Spleen (tissue), 11 donors: ENCODE data around the gene PAX5. TPM values are rescaled to one million over a fixed set of nuclear protein-coding genes. Genes with fewer than 3 reads are reported as not detected.

ENCODE experiments used
- DNase-seq: peaks from one replicate; pipeline ENCODE4 v3.0.0-alpha.2; 2020
- H3K27ac ChIP-seq, 8 donors: fragments of 200-600 bp; sonication (generic) in 7 of 8; 1 replicate in 4 of 8; 2 replicates in 4 of 8; pipeline versions ENCODE4 v1.5.0 to v1.8.0; 2016 to 2021; ENCODE audit warnings: inconsistent platforms in 4 of 8, mild to moderate bottlenecking in 4 of 8, moderate library complexity in 1 of 8
- H3K27me3 ChIP-seq, 7 donors: fragments of 200-600 bp; sonication (generic) in 6 of 7; replicated peaks in 1 of 7; 1 replicate in 4 of 7; 2 replicates in 3 of 7; pipeline versions ENCODE4 v1.5.0 to v1.8.0; 2016 to 2021; ENCODE audit warnings: inconsistent platforms in 3 of 7, mild to moderate bottlenecking in 1 of 7
- H3K36me3 ChIP-seq, 6 donors: fragments of 200-600 bp; sonication (generic) in 5 of 6; 1 replicate in 4 of 6; 2 replicates in 2 of 6; pipeline versions ENCODE4 v1.5.0 to v1.8.0; 2016 to 2021; ENCODE audit warnings: inconsistent platforms in 2 of 6
- H3K4me1 ChIP-seq, 6 donors: fragments of 200-600 bp; sonication (generic) in 5 of 6; 1 replicate in 3 of 6; 2 replicates in 3 of 6; pipeline versions ENCODE4 v1.5.0 to v1.8.0; 2016 to 2021; ENCODE audit warnings: inconsistent platforms in 3 of 6
- H3K4me3 ChIP-seq, 8 donors: fragments of 200-600 bp; sonication (generic) in 7 of 8; 1 replicate in 4 of 8; 2 replicates in 4 of 8; pipeline versions ENCODE4 v1.5.0 to v1.8.0; 2016 to 2021; ENCODE audit warnings: inconsistent platforms in 4 of 8, mild to moderate bottlenecking in 4 of 8, moderate library complexity in 2 of 8
- H3K9me3 ChIP-seq, 8 donors: fragments of 200-600 bp; sonication (generic) in 7 of 8; 1 replicate in 4 of 8; 2 replicates in 4 of 8; pipeline versions ENCODE4 v1.5.0 to v1.8.0; 2016 to 2021; ENCODE audit warnings: inconsistent platforms in 4 of 8
- CTCF ChIP-seq, 11 experiments: fragments of 200-600 bp in 7 of 11; fragments of 450-650 bp in 4 of 11; sonication (generic) in 4 of 11; IDR thresholded peaks in 8 of 11; conservative IDR thresholded peaks in 3 of 11; 1 replicate in 7 of 11; 2 replicates in 4 of 11; pipeline versions ENCODE4 v1.4.0 to v1.8.0; 2016 to 2021; ENCODE audit warnings: antibody characterized with exemption in 11 of 11, inconsistent platforms in 4 of 11, mild to moderate bottlenecking in 1 of 11
- POLR2A ChIP-seq, 3 donors: fragments of 450-650 bp; IDR thresholded peaks; one replicate each; pipeline ENCODE4 v1.5.1; 2017; ENCODE audit warnings: antibody characterized with exemption in 3 of 3, mild to moderate bottlenecking in 1 of 3
- POLR2AphosphoS5 ChIP-seq, 3 donors: sonication (generic); formaldehyde crosslinking; IDR thresholded peaks; one replicate each; pipeline ENCODE4 v1.5.1; 2017; ENCODE audit warnings: antibody characterized with exemption in 3 of 3
- WGBS, 5 donors: extraction: QIAGEN DNeasy Blood & Tissue Kit in 3 of 5; methylation state at CpG; one replicate each; pipeline versions ENCODE4 v1.1.5 to v1.1.7; 2013 to 2018; 5-methylcytosine and 5-hydroxymethylcytosine counted together
- intact Hi-C: fragments of 100-400 bp; cut with DNase I; formaldehyde crosslinking; loops from one replicate; pipeline ENCODE4 v1.15.0; 2023; ENCODE audit warnings: low total_unique reads
- polyA plus RNA-seq, 3 donors: library from polyadenylated mRNA; stranded (reverse); fragments of 200-250 nt; gene quantifications; one replicate each; pipeline ENCODE4 v1.2.1, GENCODE V29; 2013
- total RNA-seq, 7 donors: library from RNA; depleted of rRNA in 3 of 7; stranded (reverse); fragments of >200 nt in 3 of 7; fragmentation: NEBNext Ultra II Directional in 4 of 7; extraction: Animal tissue kit (Norgen Biotek cat#: 25700) in 4 of 7; gene quantifications; one replicate each; pipeline versions ENCODE4 v1.1.0 to v1.2.1, GENCODE V29; 2016 to 2021
- donor health status: healthy with polysubstance abuse.
- donor health status: DM: no; HTN: no; CAD: no; lungs with moderate emphysema.
- donor health status: DM: no; HTN: no; CAD: no.
- donor health status: Bipolar disorder and iron deficiency.
- donor health status: healthy.
- donor health status: DM: no; HTN: no; CAD: no.
- donor health status: DM: yes; HTN: yes; CAD: no.

PAX5 gene
- total and polyA plus RNA-seq, 10 donors: 15.9 to 120 (median 53.0) TPM

- Histone ChIP-seq H3K27ac (peak overlapping the region; percentile 69 to 91 (median 88)), H3K4me3 (peak overlapping the region in 5 of 8 donors; percentile 32 to 73 (median 52)), H3K27me3 (peaks cover 6 to 97% (median 63%) of the 10 kb centered on the region in 7 donors), H3K9me3 (no peaks in the 10 kb centered on the region), H3K36me3 (no peaks in the 10 kb centered on the region), H3K4me1 (peaks cover 9 to 69% (median 44%) of the 10 kb centered on the region in 6 donors)
- TF ChIP-seq POLR2A (IDR thresholded peaks at IDR 0.05) (no peak), CTCF (IDR thresholded peaks at IDR 0.05 in 8 of 11, conservative IDR thresholded peaks at IDR 0.05 in 3 of 11) (no peak), POLR2AphosphoS5 (IDR thresholded peaks at IDR 0.05) (no peak)
- 24 to 35% (median 27%) methylated on average over 14 of the region's 14 CpGs for WGBS, 5 donors
- intact Hi-C loops: no loop called here
- DNase-seq: no peak
Observed at GRCh38 chr9:37038302-37038942, 4.4 kb upstream of the PAX5 start.

- Histone ChIP-seq H3K4me3 (peak overlapping the region; percentile 24 to 73 (median 52)), H3K27me3 (peaks cover 8 to 97% (median 69%) of the 10 kb centered on the region in 7 donors), H3K9me3 (no peaks in the 10 kb centered on the region), H3K36me3 (no peaks in the 10 kb centered on the region), H3K4me1 (peaks cover 9 to 69% (median 44%) of the 10 kb centered on the region in 6 donors), H3K27ac (peak overlapping the region; percentile 69 to 91 (median 88))
- peak; percentile 88 for DNase-seq
- TF ChIP-seq CTCF (IDR thresholded peaks at IDR 0.05 in 8 of 11, conservative IDR thresholded peaks at IDR 0.05 in 3 of 11): no peak
- peak in 2 of 3 donors; percentile 6 to 65 for TF ChIP-seq POLR2AphosphoS5 (IDR thresholded peaks at IDR 0.05)
- WGBS, 5 donors: 2 to 6% (median 4%) methylated on average over 29 to 63 of the region's 63 CpGs
- intact Hi-C loops: no loop called here
Observed at GRCh38 chr9:37037503-37038301, 3.6 kb upstream of the PAX5 start.

GRCh38 chr9:37036776-37037502 is 2.9 kb upstream of the PAX5 start:
- Histone ChIP-seq H3K9me3 (no peaks in the 10 kb centered on the region), H3K4me3 (peak overlapping the region; percentile 24 to 73 (median 52)), H3K27me3 (peaks cover 8 to 97% (median 77%) of the 10 kb centered on the region in 7 donors), H3K4me1 (peaks cover 9 to 74% (median 44%) of the 10 kb centered on the region in 6 donors), H3K27ac (peak overlapping the region; percentile 69 to 91 (median 88)), H3K36me3 (no peaks in the 10 kb centered on the region)
- no peak for TF ChIP-seq CTCF (IDR thresholded peaks at IDR 0.05 in 8 of 11, conservative IDR thresholded peaks at IDR 0.05 in 3 of 11)
- TF ChIP-seq POLR2AphosphoS5 (IDR thresholded peaks at IDR 0.05): peak; percentile 66 to 83 (median 79)
- peak in 1 of 3 donors; percentile 44 for TF ChIP-seq POLR2A (IDR thresholded peaks at IDR 0.05)
- WGBS, 5 donors: 0 to 1% (median 1%) methylated on average over 32 to 44 of the region's 44 CpGs
- intact Hi-C loops: no loop called here
- peak; percentile 91 for DNase-seq
